ENCODE results near the gene PBRM1. TPM values are rescaled to one million over a fixed set of nuclear protein-coding genes. Genes with fewer than 3 reads are reported as not detected.

The PBRM1 gene
- total RNA-seq = 56.4 and 66.8 TPM in 2 replicates

DNA sequence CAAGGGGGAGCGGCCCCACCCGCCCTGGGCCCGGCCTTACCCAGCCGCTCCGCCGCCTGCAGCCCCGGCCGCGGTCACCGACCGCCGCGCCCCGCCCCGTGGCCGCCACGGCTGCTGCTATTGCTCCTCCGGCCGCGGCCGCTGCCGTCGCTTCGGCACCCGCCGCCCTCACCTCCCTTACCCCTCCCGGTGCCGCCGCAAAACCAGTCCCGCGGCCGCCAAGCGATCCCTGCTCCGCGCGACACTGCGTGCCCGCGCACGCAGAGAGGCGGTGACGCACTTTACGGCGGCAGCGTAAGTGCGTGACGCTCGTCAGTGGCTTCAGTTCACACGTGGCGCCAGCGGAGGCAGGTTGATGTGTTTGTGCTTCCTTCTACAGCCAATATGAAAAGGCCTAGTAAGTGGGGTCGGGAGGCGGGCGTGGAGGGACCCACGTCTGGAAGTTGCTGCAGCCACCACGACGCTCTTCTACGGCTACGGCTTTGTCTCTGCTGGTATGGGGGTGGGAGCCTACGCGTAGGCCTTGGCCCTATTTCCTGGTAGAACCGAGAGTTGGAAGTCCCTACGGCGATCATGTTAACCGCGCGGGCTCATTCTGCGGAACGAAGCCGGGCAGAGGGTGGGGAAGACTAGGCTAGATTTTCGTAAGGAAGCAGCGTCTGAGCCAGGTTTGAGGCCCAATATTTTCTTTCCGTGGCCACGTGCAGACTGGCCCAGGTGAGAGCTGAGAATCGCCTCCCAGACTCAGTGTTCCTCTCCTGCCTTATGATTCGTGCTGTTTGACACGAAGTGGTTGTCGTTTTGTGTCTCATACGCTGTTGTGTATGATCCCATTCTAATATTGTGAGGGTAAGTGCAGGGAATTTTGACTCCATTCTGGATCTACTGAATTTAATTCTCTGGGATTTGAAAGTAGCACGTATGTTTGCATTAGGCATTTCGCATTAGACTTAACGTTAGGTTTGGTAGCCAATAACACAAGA, at the start of gene PBRM1, which contains the start of gene GNL3:
Gene PBRM1 (minus strand): TSS at position 205 of the 983 bp plus-strand sequence.
Gene GNL3 (plus strand): TSS at position 324 of the 983 bp plus-strand sequence. CDS start 61 bp downstream, at position 385.

DNA sequence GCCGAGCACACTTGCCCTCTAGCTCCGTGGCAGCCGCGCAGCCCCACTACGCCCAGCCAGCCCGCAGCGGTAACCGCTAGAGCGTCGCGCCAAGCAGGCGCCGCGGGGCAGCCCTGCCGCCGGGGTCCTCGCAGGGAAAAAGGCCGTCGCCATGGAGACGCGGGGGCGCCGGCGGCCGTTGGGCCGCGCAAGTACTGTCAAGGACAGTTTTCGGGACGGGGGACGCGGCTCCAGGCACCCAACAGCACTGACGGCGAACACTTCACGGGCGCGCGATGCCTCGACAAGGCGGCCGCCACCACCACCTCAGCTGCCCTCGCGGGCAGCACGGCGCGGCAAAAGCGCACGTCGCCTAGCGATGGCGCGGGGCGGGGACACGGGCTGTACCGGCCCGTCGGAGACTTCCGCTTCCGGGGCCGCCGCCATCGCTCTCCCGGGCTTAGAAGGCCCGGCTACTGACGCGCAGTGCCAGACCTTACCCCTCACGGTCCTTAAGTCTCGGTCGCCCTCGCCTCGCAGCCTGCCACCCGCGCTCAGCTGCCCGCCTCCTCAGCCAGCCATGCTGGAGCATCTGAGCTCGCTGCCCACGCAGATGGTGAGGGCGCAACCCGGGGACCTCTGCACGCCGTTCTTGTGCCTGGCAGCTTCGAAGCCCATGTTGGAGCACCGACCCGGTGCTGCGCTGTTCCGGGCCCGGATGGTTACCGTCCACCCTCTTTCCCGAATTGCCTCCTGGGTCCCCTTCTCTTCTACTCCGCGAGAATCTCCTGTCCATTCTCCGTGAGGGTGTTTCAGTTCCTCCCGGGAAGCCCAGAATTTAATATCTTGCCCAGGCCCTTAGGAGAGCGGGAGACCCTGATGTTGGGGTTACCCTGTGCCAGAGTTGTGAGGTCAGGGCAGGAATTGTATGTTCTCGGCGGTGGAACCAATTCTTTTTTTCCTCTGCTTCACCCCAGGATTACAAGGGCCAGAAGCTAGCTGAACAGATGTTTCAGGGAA, 20.3 kb upstream of the PBRM1 start, which contains the start of the genes GLT8D1 and SPCS1:
Gene GLT8D1 (minus strand): TSS at position 104 of the 999 bp plus-strand sequence. CDS start 5,331 bp downstream, outside the sequence.
Gene SPCS1 (plus strand): TSS at position 419 of the 999 bp plus-strand sequence. CDS start 141 bp downstream, at position 560.

GRCh38 chr3:52536369-52537164, 149.1 kb downstream of the PBRM1 start, which contains the start of gene UQCC5:
TSS of gene UQCC5 (plus strand) at chr3:52536605. CDS start at chr3:52536756, 151 bp downstream.

GRCh38 chr3:52533623-52534280, 152.0 kb downstream of the PBRM1 start, which contains the start of gene NT5DC2:
TSS of gene NT5DC2 (minus strand) at chr3:52533857. CDS start at chr3:52533737, 120 bp downstream.

Other genes with a start within 250 kb of the PBRM1 start
- under 0.01 and 0.19 TPM in 2 replicates for gene SEMA3G, start 240.8 kb downstream of the PBRM1 start, total RNA-seq
- 1.3 and 2.7 TPM in 2 replicates for gene TNNC1, start 231.9 kb downstream of the PBRM1 start, total RNA-seq
- gene NISCH, start 230.3 kb downstream of the PBRM1 start, total RNA-seq = 57.3 and 63.0 TPM in 2 replicates
- 2.5 and 6.5 TPM in 2 replicates for gene STAB1, start 190.6 kb downstream of the PBRM1 start, total RNA-seq
- gene NT5DC2, start 152.1 kb downstream of the PBRM1 start, total RNA-seq = 47.2 and 59.3 TPM in 2 replicates
- gene UQCC5, start 149.3 kb downstream of the PBRM1 start, total RNA-seq = 6.7 and 12.0 TPM in 2 replicates
- 100 and 106 TPM in 2 replicates for gene GNL3, start 119 bp upstream of the PBRM1 start, total RNA-seq
- 120 and 126 TPM in 2 replicates for gene GLT8D1, start 19.9 kb upstream of the PBRM1 start, total RNA-seq
- 51.5 and 52.5 TPM in 2 replicates for gene SPCS1, start 20.2 kb upstream of the PBRM1 start, total RNA-seq
- gene NEK4, start 85.0 kb upstream of the PBRM1 start, total RNA-seq = 34.1 and 38.2 TPM in 2 replicates
- 0.40 and 0.56 TPM in 2 replicates for gene ITIH1, start 91.7 kb upstream of the PBRM1 start, total RNA-seq
- gene ITIH3, start 108.9 kb upstream of the PBRM1 start, total RNA-seq = 1.1 and 2.8 TPM in 2 replicates
- 2.6 and 4.8 TPM in 2 replicates for gene ITIH4, start 144.8 kb upstream of the PBRM1 start, total RNA-seq
- not detected in 2 replicates for gene MUSTN1, start 149.1 kb upstream of the PBRM1 start, total RNA-seq
- 15.8 and 16.5 TPM in 2 replicates for gene STIMATE, start 211.6 kb upstream of the PBRM1 start, total RNA-seq